ENCODE measurements around the gene AGRN. TPM values are rescaled to one million over a fixed set of nuclear protein-coding genes. Genes with fewer than 3 reads are reported as not detected.

AGRN gene
- total RNA-seq, 1 donor from 2014 or later: 109 TPM

DNA sequence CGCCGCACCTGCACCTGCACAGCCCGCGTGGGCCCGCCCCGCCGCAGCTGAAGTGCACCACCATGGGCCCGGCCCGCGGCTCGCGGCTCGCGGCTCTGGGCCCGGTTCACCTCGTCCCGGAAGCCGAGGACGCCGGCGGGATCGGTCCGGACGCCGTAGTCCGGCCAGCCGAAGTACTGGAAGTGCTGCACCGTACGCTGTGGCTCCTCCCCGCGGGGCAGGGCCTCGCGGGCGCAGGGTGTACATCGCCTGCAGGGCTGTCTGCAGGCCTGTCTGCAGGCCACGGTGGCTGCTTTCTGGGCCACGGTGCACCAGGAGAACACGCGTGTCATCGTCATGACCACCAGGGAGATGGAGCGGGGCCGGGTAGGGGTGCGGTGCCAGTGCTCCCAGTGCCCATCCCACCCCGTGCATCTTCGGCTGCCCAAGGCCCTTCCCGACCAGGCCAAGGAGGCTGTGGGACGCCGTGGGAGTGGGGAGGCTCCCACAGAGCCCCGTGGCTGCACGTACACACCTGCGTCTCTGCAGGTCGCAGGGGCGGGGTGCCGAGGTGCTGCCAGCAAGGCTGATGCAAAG is 47.5 kb downstream of the AGRN start:
- H3K27ac ChIP-seq: no peak overlapping the region
- TF ChIP-seq, protein P1, sequence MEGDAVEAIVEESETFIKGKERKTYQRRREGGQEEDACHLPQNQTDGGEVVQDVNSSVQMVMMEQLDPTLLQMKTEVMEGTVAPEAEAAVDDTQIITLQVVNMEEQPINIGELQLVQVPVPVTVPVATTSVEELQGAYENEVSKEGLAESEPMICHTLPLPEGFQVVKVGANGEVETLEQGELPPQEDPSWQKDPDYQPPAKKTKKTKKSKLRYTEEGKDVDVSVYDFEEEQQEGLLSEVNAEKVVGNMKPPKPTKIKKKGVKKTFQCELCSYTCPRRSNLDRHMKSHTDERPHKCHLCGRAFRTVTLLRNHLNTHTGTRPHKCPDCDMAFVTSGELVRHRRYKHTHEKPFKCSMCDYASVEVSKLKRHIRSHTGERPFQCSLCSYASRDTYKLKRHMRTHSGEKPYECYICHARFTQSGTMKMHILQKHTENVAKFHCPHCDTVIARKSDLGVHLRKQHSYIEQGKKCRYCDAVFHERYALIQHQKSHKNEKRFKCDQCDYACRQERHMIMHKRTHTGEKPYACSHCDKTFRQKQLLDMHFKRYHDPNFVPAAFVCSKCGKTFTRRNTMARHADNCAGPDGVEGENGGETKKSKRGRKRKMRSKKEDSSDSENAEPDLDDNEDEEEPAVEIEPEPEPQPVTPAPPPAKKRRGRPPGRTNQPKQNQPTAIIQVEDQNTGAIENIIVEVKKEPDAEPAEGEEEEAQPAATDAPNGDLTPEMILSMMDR (IDR thresholded peaks at IDR 0.05): no peak
- H3K4me1 ChIP-seq: peaks cover 9 to 12% of the 10 kb centered on the region in 2 donors
- DNase-seq (ENCODE audit: low spot score in 2 of 2): no peak
- H3K4me3 ChIP-seq: no peak overlapping the region
- no peaks in the 10 kb centered on the region for H3K9me3 ChIP-seq
- intact Hi-C loops (cut with DNase I): no loop called here
- H3K27me3 ChIP-seq: peaks cover 8% of the 10 kb centered on the region
- no peaks in the 10 kb centered on the region for H3K36me3 ChIP-seq

DNA sequence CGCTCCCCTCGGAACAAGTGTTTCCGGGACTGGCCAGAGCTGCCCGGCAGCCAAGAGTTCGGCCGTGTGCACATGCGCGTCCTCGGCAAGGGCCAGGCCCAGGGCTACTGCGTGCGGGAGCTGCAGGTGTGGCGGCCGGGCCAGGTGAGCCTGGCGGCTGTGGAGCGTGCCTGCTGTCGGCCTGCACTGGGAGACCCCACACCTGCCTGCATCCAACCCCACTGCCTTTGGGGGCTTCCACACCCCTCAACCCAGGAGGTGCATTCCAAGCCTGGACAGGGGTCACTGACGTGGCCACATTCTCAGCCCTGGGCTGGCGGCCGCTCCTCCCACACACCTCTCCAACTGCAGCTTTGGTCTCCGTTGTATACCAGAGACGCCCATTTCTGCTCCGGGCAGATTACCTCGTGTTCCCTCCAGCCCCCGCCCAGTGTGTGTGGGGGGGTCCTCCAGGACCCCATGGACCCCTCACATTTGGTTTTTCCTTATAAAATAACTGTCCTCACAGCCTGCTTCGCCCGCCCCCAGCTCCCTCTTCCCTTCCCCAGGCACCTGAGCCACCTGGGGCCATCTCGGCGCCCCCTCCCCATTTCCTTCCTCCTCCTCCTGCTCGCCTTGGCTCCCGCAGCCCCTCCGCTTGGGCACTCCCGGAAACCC is 48.1 kb downstream of the AGRN start:
- Histone ChIP-seq H3K27ac (no peak overlapping the region), H3K9me3 (no peaks in the 10 kb centered on the region), H3K4me3 (peak overlapping the region; percentile 68 to 71), H3K27me3 (peaks cover 8% of the 10 kb centered on the region), H3K4me1 (peaks cover 9 to 12% of the 10 kb centered on the region in 2 donors), H3K36me3 (no peaks in the 10 kb centered on the region)
- no peak for DNase-seq (ENCODE audit: low spot score in 2 of 2)
- TF ChIP-seq, protein P1 (IDR thresholded peaks at IDR 0.05): no peak
- intact Hi-C loops (cut with DNase I): no loop called here

DNA sequence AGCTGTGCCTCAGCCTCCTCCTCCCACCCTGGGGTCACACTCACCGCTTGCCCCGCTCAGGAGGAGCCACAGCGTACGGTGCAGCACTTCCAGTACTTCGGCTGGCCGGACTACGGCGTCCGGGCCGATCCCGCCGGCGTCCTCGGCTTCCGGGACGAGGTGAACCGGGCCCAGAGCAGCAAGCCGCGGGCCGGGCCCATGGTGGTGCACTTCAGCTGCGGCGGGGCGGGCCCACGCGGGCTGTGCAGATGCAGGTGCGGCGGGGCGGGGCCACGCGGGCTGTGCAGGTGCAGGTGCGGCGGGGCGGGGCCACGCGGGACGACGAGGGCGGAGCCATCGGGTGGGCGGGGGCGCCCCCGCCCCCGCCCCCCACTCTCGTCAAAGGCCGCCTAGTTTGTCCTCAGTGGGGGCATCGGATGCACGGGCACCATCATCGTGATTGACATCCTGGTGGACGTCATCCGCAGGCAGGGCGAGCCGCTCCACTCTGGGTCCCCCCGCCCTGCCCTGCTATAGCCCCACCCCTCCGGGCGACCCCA is 48.7 kb downstream of the AGRN start:
- H3K4me3 ChIP-seq: peak overlapping the region; percentile 68 to 71
- H3K36me3 ChIP-seq: no peaks in the 10 kb centered on the region
- TF ChIP-seq, protein P1 (IDR thresholded peaks at IDR 0.05): no peak
- no peak for DNase-seq (ENCODE audit: low spot score in 2 of 2)
- peaks cover 9 to 12% of the 10 kb centered on the region in 2 donors for H3K4me1 ChIP-seq
- H3K27me3 ChIP-seq: peaks cover 8% of the 10 kb centered on the region
- intact Hi-C loops (cut with DNase I): no loop called here
- no peaks in the 10 kb centered on the region for H3K9me3 ChIP-seq
- H3K27ac ChIP-seq: no peak overlapping the region

DNA sequence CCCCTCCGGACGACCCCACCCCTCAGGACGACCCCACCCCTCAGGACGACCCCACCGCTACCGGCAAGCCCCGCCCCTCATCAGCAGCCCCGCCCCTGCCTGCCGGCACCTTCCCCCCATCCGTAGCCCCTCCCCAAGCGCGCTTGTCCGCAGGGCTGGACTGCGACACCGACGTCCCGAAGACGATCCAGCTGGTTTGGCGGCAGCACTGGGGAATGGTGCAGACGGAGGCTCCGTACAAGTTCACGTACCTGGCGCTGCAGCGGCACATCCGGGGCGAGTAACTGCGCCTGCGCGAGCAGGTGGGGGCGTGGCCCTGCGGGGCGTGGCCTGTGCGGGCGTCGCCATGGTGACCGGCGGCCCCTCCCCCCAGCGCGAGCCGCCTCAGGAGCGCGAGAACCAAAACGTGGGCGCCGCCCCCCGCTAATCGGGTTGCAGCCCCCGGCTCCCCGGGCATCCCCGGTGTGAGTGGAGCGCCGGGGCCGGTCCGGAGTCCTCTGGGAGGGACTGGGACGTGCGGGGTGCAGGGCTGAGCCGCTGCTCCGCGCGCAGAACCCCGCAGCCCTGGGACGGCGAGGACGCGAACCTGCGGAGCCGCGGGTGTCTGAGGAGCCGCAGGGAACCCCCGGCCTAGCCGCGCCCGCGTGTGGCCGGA is 49.3 kb downstream of the AGRN start:
- no peak for DNase-seq (ENCODE audit: low spot score in 2 of 2)
- intact Hi-C loops (cut with DNase I): no loop called here

More for the DNA sequence above, 49.3 kb downstream of the AGRN start:
- Histone ChIP-seq H3K27me3 (peaks cover 8% of the 10 kb centered on the region), H3K4me1 (peaks cover 9% of the 10 kb centered on the region in 2 donors), H3K9me3 (no peaks in the 10 kb centered on the region), H3K4me3 (peak overlapping the region; percentile 68 to 71), H3K27ac (no peak overlapping the region), H3K36me3 (no peaks in the 10 kb centered on the region)
- TF ChIP-seq, protein P1 (IDR thresholded peaks at IDR 0.05): no peak

Data from ascending aorta (tissue), 2 donors.